ENCODE measurements around the gene IGF2BP3. TPM values are rescaled to one million over a fixed set of nuclear protein-coding genes. Genes with fewer than 3 reads are reported as not detected.

Gene IGF2BP3
- total and polyA plus RNA-seq, 8 donors = 0.09 to 1.3 (median 0.55) TPM

DNA sequence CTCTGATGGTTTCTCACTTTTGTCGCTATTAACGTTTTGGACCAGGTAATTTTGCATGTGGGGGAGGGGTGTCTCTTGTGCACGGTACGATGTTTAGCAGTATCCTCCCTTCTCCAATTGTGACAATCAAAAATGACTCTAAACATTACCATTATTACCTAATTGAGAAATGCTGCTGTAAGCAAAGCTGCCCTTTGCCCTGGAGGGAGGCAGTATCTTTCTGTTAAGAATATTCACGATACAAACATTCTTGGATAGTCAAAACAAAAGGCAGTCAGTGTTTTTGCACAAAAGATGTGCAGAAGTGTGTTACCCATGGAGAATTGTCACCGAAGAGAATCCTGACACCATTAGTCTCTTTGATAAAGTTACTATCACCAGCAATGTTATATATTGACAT is 161.5 kb downstream of the IGF2BP3 start:
- Histone ChIP-seq H3K27me3 (no peaks in the 10 kb centered on the region), H3K9me3 (no peaks in the 10 kb centered on the region), H3K27ac (no peak overlapping the region), H3K4me1 (no peaks in the 10 kb centered on the region), H3K36me3 (peaks cover 0 to 9% (median 0%) of the 10 kb centered on the region in 3 donors), H3K4me3 (no peak overlapping the region)
- WGBS, 2 donors = 87 to 92% methylated on average over 6 of the region's 6 CpGs
- no peak for FAIRE-seq
- no peak for DNase-seq
- intact Hi-C loops (cut with DNase I) = no loop called here
- ATAC-seq = no peak
- TF ChIP-seq CTCF (IDR thresholded peaks at IDR 0.05) = no peak

DNA sequence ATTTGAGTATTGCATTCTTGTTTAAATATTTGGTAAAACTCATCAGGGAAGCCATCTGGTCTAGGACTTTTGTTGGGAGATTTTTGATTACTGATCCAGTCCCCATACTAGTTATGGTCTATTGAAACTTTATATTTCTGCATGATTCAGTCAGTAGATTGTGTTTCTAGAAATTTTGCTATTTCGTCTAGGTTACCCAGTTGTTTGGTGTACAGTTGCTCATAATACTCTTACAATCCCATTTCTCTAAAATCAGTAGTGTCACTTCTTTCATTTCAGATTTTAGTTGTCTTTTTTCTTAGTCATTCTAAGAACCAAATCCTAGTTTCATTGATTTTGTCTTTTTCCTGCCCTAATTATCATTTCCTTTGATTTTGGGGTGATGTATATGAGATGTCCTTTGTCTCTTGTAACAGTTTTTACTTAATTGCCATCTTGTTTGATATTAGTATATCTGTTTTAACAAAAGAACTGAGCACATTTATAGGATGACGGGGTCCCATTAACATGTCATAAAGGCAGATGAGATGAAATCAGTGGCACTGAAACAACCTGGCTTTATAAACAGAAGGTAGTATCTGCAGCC is 163.3 kb downstream of the IGF2BP3 start:
- Histone ChIP-seq H3K4me1 (peaks cover 0 to under 1% (median 0%) of the 10 kb centered on the region in 3 donors), H3K36me3 (peaks cover 0 to 17% (median 0%) of the 10 kb centered on the region in 3 donors), H3K9me3 (no peaks in the 10 kb centered on the region), H3K27ac (no peak overlapping the region), H3K27me3 (no peaks in the 10 kb centered on the region), H3K4me3 (no peak overlapping the region)
- 95% methylated on average over 2 of the region's 2 CpGs for WGBS, 2 donors
- no peak for ATAC-seq
- DNase-seq = no peak
- TF ChIP-seq CTCF (IDR thresholded peaks at IDR 0.05) = no peak
- no peak for FAIRE-seq
- intact Hi-C loops (cut with DNase I) = no loop called here

DNA sequence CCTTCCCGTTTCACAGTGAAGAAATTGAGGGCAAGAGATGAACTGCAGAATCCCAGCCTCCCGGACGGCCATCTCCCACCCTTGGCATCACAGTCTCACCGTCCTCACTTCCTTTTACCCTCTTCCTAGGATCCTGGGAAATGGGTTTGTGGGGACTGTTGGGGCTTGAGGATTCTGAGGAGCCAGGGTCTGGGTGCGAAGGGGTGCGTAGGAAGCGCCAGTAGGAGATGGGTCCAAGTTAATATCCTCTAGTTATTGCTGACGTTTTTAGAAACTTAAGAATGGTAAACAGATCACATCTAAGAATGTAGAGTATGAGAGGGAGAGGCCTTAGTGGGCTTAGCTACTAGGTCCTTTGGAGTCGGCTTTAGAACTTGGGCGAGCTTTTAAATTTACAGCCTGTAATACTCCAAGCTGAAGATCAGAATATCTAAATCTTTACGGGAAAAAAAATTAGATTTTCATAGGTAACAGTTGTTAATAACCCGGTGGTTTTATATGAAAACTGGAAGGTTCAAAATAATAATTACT is 170.5 kb downstream of the IGF2BP3 start:
- FAIRE-seq (no peak), DNase-seq (no peak), ATAC-seq (peak in 3 of 4 donors; percentile 2 to 5 (median 3))
- H3K36me3 ChIP-seq = peaks cover 0 to 9% (median 0%) of the 10 kb centered on the region in 3 donors
- H3K27me3 ChIP-seq = no peaks in the 10 kb centered on the region
- intact Hi-C loops (cut with DNase I) = no loop called here
- H3K9me3 ChIP-seq = no peaks in the 10 kb centered on the region
- peaks cover 0 to 22% (median 8%) of the 10 kb centered on the region in 3 donors for H3K4me1 ChIP-seq
- 6% methylated on average over 12 of the region's 12 CpGs for WGBS, 2 donors
- H3K4me3 ChIP-seq = peak overlapping the region; percentile 84 to 95 (median 92)
- TF ChIP-seq CTCF (IDR thresholded peaks at IDR 0.05) = no peak
- H3K27ac ChIP-seq = peak overlapping the region; percentile 65 to 75 (median 71)

DNA sequence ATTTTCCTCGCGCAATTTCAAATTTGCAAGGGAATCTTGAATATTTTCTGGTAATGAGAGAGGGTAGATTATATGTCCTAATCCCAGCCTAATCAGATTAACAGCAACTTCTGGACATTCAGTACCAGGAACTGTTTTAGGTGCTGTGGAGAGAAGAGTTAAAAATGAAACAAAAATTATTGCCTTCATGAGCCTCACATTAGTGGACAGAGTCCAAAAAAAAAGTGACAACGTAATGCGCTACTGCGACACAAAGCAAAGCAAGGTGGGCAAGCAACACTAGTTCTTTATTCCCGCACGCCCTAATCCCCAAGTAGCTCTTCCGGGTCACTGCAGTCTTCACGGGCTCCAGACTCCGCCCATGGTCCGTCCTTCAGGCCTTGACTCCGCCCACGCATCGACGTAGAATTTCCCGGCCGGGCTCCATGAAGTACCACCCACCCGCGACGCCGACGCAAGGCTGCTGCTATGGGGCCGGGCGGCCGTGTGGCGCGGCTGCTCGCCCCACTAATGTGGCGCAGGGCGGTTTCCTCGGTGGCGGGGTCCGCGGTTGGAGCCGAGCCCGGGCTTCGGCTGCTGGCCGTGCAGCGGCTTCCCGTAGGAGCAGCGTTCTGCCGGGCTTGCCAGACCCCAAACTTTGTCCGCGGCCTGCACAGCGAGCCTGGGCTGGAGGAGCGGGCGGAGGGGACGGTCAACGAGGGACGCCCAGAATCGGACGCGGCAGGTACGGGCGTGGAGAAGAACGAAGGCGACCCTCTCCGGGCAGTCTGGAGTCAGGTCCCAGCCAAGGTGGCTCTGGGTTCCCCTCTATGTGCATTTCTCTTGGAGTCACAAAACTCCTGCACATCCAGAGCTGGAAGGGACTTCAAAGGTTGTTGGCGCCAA is 171.2 kb downstream of the IGF2BP3 start, which contains the start of gene MALSU1:
MALSU1 (plus strand) TSS at position 455 of the 885 bp plus-strand sequence; CDS start at position 469, 14 bp downstream.
- FAIRE-seq (no peak), DNase-seq (peak; percentile 95 to 97 (median 96)), ATAC-seq (peak; percentile 99 to 100 (median 99))
- TF ChIP-seq CTCF (IDR thresholded peaks at IDR 0.05) = no peak
- H3K36me3 ChIP-seq = peaks cover 0 to 9% (median 0%) of the 10 kb centered on the region in 3 donors
- peaks cover 0 to 22% (median 8%) of the 10 kb centered on the region in 3 donors for H3K4me1 ChIP-seq
- H3K9me3 ChIP-seq = no peaks in the 10 kb centered on the region
- intact Hi-C loops (cut with DNase I) = no loop called here
- peak within 1 kb of the TSS; percentile 65 to 75 (median 71) for H3K27ac ChIP-seq
- 2% methylated on average over 55 to 59 of the region's 59 CpGs for WGBS, 2 donors
- peak within 1 kb of the TSS; percentile 84 to 95 (median 92) for H3K4me3 ChIP-seq
- no peaks in the 10 kb centered on the region for H3K27me3 ChIP-seq

All from pancreas (tissue), 10 donors.